ENCODE measurements around the gene GPC6.

The GPC6 gene

DNA sequence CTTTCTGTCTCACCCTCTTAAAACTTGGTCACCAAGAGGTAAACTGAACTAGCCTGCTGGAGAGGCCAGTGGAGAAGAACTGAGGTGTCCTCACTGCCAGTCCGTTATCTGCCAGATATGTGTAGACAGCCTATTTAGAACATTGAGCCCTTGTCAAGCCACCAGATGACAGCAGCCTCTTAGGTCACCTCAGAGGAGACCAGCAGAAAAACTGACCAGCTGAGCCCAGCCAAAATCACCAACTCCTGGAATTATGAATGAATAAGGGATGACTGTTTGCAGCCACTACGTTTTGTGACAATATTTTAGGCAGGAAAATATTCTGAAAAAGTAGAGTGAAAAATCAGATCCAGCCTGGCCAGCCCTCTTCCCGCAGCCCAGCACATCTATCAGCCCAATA lies 739.0 kb downstream of the GPC6 start:
- H3K27me3 ChIP-seq (replicated peaks; ENCODE audit: control insufficient read depth, insufficient read depth, low read length): no peaks in the 10 kb centered on the region
- no peaks in the 10 kb centered on the region for H3K36me3 ChIP-seq (ENCODE audit: control insufficient read depth, insufficient read depth, low read length, severe bottlenecking)
- no peak overlapping the region for H3K4me3 ChIP-seq (ENCODE audit: low read length)
- no peak overlapping the region for H3K9ac ChIP-seq (ENCODE audit: low read length)
- H3K4me1 ChIP-seq (ENCODE audit: control insufficient read depth, insufficient read depth, low read length): peaks cover 12% of the 10 kb centered on the region
- peaks cover 4% of the 10 kb centered on the region for H3K9me3 ChIP-seq (ENCODE audit: control insufficient read depth, low read length)
- DNase-seq (ENCODE audit: low read depth): no peak

DNA sequence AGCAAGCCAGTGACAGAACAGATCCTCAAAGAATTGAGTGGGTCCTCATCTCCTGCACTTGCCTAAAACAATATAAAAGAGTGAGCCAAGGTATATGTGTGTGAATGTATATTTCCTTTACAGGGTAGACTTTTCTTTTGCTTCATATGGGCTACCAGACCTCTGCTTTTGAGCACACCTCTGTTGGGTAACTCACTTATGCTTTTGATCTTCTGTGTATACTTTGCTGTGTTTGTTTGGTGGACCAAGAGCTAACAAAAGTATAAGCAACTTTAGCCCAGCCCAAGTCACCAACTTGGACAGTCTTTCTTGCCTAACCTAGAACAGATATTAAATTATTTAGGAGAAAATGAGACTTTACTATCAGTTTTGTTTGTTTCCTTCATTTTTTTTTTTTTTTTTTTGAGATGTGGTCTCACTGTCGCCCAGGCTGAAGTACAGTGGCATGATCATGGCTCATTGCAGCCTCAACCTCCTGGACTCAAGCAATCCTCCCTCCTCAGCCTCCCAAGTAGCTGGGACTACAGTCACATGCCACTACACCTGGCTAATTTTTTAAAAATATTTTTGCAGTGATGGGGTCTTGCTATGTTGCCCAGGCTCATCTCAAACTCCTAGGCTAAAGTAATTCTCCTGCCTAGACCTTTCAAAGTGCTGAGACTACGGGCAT lies 739.8 kb downstream of the GPC6 start:
- H3K4me3 ChIP-seq (ENCODE audit: low read length): no peak overlapping the region
- no peaks in the 10 kb centered on the region for H3K27me3 ChIP-seq (replicated peaks; ENCODE audit: control insufficient read depth, insufficient read depth, low read length)
- no peak for DNase-seq (ENCODE audit: low read depth)
- H3K36me3 ChIP-seq (ENCODE audit: control insufficient read depth, insufficient read depth, low read length, severe bottlenecking): no peaks in the 10 kb centered on the region
- H3K4me1 ChIP-seq (ENCODE audit: control insufficient read depth, insufficient read depth, low read length): peaks cover 12% of the 10 kb centered on the region
- no peak overlapping the region for H3K9ac ChIP-seq (ENCODE audit: low read length)
- H3K9me3 ChIP-seq (ENCODE audit: control insufficient read depth, low read length): peaks cover 4% of the 10 kb centered on the region

DNA sequence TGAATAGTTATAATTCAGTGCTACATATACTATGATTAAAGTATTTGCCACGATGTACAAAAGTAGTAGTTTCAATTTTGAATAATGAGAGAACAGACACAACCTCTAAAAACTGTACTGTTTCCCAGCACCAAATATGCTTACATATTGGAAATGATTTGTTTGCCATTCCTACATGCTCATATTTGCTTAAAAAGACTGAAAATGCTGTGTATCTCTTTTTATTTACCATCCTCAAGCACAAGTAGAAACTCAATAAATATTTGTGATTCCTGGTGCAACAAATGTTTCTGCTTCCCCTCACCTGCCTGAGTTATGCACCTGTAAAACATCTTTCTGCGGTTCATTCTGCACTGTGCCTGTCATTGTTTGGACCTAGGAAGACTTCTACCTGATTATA lies 740.7 kb downstream of the GPC6 start:
- Histone ChIP-seq H3K9me3 (ENCODE audit: control insufficient read depth, low read length) (no peaks in the 10 kb centered on the region), H3K27me3 (replicated peaks; ENCODE audit: control insufficient read depth, insufficient read depth, low read length) (no peaks in the 10 kb centered on the region), H3K9ac (ENCODE audit: low read length) (no peak overlapping the region), H3K36me3 (ENCODE audit: control insufficient read depth, insufficient read depth, low read length, severe bottlenecking) (no peaks in the 10 kb centered on the region), H3K4me3 (ENCODE audit: low read length) (no peak overlapping the region), H3K4me1 (ENCODE audit: control insufficient read depth, insufficient read depth, low read length) (peaks cover 12% of the 10 kb centered on the region)
- no peak for DNase-seq (ENCODE audit: low read depth)

DNA sequence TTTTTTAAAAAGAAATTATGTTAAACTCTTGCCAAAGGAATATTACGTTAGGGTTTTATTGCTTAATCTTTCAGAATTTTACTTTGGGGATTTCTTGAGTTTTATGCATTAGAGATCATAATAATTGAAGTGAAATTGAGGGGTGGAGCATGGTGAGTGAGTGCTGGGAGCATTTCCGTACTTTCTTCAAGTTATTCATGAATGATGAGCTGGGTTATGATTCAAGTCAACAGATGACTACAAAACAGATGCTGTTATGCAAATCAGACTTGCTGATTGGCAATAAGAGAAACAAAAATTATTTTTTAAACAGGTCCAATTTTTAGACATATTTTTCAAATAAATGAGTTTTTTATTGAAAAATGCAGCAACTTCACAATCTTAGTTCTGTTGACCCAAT lies 748.6 kb downstream of the GPC6 start:
- Histone ChIP-seq H3K9ac (ENCODE audit: low read length) (no peak overlapping the region), H3K4me1 (ENCODE audit: control insufficient read depth, insufficient read depth, low read length) (no peaks in the 10 kb centered on the region), H3K9me3 (ENCODE audit: control insufficient read depth, low read length) (no peaks in the 10 kb centered on the region), H3K36me3 (ENCODE audit: control insufficient read depth, insufficient read depth, low read length, severe bottlenecking) (no peaks in the 10 kb centered on the region), H3K4me3 (ENCODE audit: low read length) (no peak overlapping the region), H3K27me3 (replicated peaks; ENCODE audit: control insufficient read depth, insufficient read depth, low read length) (no peaks in the 10 kb centered on the region)
- DNase-seq (ENCODE audit: low read depth): no peak

DNA sequence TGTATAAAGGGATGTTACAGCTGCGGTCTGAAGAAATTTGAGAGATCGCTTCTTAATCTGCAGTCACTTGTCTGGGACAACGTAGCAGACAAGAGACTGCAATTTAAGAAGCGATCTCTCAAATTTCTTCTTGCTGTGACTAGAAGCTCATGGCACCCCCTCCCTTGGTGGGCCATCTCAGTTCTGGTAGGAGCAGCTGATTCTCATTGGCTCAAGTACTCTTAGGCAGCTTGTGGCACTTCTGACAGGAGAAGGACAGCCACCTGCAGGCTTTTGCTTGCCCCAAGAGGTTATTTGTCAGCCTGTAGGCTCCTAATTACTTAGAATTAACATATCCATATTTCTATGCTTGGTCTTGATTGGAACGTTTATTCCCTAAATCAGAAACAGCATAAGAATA lies 749.9 kb downstream of the GPC6 start:
- H3K36me3 ChIP-seq (ENCODE audit: control insufficient read depth, insufficient read depth, low read length, severe bottlenecking): no peaks in the 10 kb centered on the region
- no peaks in the 10 kb centered on the region for H3K9me3 ChIP-seq (ENCODE audit: control insufficient read depth, low read length)
- DNase-seq (ENCODE audit: low read depth): no peak

DNA sequence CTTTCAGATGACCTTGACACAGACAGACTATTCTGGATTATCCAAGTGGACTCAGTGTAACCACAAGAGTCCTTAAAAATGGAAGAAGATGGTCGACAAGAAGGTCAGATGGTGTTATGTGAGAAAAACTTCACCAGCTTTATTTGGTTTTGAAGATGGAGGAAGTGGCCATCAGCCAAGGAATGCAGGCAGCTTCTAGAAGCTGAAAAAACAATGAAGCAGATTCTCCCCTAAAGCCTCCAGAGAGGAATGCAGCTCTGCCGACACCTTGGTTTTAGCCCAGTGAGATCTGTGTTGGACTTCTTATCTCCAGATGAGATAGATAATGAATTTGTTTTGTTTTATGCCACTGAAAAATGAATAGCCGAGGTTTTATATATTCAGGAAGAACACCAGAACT lies 751.4 kb downstream of the GPC6 start:
- Histone ChIP-seq H3K9ac (ENCODE audit: low read length) (no peak overlapping the region), H3K36me3 (ENCODE audit: control insufficient read depth, insufficient read depth, low read length, severe bottlenecking) (no peaks in the 10 kb centered on the region), H3K27me3 (replicated peaks; ENCODE audit: control insufficient read depth, insufficient read depth, low read length) (no peaks in the 10 kb centered on the region), H3K9me3 (ENCODE audit: control insufficient read depth, low read length) (no peaks in the 10 kb centered on the region), H3K4me1 (ENCODE audit: control insufficient read depth, insufficient read depth, low read length) (peaks cover 12% of the 10 kb centered on the region), H3K4me3 (ENCODE audit: low read length) (no peak overlapping the region)
- DNase-seq (ENCODE audit: low read depth): no peak

More for the DNA sequence above, 749.9 kb downstream of the GPC6 start:
- H3K4me1 ChIP-seq (ENCODE audit: control insufficient read depth, insufficient read depth, low read length): peaks cover 2% of the 10 kb centered on the region
- no peaks in the 10 kb centered on the region for H3K27me3 ChIP-seq (replicated peaks; ENCODE audit: control insufficient read depth, insufficient read depth, low read length)
- no peak overlapping the region for H3K4me3 ChIP-seq (ENCODE audit: low read length)
- no peak overlapping the region for H3K9ac ChIP-seq (ENCODE audit: low read length)

DNA sequence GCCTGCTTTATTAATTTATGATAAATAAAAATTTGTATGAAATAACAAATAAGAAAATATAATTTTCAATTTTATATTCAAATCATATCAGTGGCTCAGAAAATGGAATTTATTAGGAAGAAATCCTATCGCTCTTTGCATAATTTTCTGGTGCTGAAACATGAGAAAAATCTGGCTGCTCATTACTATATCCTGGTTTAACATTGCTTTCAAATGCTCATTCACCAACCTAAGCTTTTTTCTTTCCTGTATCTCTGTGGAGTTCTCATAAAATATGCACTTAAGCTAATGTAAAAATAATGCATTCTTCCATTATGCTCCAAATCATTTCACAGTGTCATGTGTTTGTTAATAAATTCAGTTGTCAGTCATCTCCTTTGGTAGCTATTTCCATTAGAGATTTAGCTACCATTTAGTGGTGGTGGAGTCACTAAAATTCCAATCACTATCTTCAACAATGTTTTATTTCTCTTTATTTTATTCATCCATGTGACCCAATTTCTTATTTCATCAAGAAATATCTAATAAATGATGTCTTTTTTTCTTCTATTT lies 754.9 kb downstream of the GPC6 start:
- Histone ChIP-seq H3K9ac (ENCODE audit: low read length) (no peak overlapping the region), H3K4me3 (ENCODE audit: low read length) (no peak overlapping the region), H3K36me3 (ENCODE audit: control insufficient read depth, insufficient read depth, low read length, severe bottlenecking) (no peaks in the 10 kb centered on the region), H3K4me1 (ENCODE audit: control insufficient read depth, insufficient read depth, low read length) (peaks cover 15% of the 10 kb centered on the region), H3K27me3 (replicated peaks; ENCODE audit: control insufficient read depth, insufficient read depth, low read length) (no peaks in the 10 kb centered on the region), H3K9me3 (ENCODE audit: control insufficient read depth, low read length) (no peaks in the 10 kb centered on the region)
- DNase-seq (ENCODE audit: low read depth): no peak

DNA sequence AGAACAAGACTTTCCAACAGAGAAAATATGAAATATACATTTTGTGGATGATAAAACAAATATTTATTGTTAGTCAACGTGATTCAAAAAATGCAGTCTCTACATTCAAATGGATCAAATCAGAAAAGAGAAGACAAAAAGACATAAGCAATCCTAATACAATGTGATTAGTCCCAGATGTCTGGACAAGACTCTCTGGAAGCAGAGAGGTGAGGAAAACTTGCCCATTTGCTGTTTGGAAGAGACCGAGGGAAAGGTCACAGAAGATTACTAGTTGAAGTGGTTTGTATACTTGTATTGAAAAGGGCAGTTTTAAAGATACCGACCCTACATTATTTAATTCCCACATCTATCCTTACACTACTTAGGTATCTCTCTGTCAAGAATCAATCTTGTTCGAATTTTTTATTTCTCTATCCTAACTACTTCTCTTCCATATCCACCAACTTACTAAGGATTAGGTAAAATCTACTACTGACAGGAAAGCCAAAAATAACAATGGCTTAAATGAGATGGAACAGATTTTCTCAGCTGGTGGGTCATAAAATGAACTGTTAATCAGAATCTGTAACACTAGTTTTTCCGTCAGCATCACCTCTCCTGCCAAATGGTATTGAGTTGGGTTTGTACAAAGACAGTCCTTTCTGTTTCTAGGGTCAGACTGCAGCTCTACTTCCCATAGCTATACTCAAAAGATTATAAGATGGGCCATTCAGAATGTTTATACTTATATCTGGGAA lies 755.7 kb downstream of the GPC6 start:
- H3K4me3 ChIP-seq (ENCODE audit: low read length): no peak overlapping the region
- H3K27me3 ChIP-seq (replicated peaks; ENCODE audit: control insufficient read depth, insufficient read depth, low read length): no peaks in the 10 kb centered on the region
- no peak for DNase-seq (ENCODE audit: low read depth)
- H3K36me3 ChIP-seq (ENCODE audit: control insufficient read depth, insufficient read depth, low read length, severe bottlenecking): no peaks in the 10 kb centered on the region
- H3K9ac ChIP-seq (ENCODE audit: low read length): no peak overlapping the region
- H3K4me1 ChIP-seq (ENCODE audit: control insufficient read depth, insufficient read depth, low read length): peaks cover 15% of the 10 kb centered on the region
- H3K9me3 ChIP-seq (ENCODE audit: control insufficient read depth, low read length): no peaks in the 10 kb centered on the region

DNA sequence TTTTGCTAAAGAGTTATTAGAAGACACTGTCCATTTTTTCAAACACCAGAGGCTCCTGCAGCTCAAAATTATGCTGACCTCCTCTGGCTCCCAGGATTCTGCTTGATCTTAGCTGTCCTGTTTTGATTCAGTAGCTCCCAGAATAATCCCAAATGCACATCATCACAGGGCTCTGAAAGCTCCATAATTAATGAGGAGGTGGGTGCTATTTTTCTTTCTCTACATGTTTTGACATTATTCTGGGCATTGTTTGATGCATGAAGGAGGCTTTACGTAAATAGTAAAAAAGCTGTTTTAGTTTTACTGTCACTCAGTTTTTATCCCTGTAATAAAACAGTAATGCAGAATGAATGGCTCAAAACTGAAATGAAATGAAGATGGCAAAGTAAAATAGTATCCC lies 757.4 kb downstream of the GPC6 start:
- Histone ChIP-seq H3K9me3 (ENCODE audit: control insufficient read depth, low read length) (no peaks in the 10 kb centered on the region), H3K36me3 (ENCODE audit: control insufficient read depth, insufficient read depth, low read length, severe bottlenecking) (no peaks in the 10 kb centered on the region), H3K4me1 (ENCODE audit: control insufficient read depth, insufficient read depth, low read length) (peaks cover 15% of the 10 kb centered on the region), H3K9ac (ENCODE audit: low read length) (no peak overlapping the region), H3K4me3 (ENCODE audit: low read length) (no peak overlapping the region), H3K27me3 (replicated peaks; ENCODE audit: control insufficient read depth, insufficient read depth, low read length) (no peaks in the 10 kb centered on the region)
- DNase-seq (ENCODE audit: low read depth): no peak

DNA sequence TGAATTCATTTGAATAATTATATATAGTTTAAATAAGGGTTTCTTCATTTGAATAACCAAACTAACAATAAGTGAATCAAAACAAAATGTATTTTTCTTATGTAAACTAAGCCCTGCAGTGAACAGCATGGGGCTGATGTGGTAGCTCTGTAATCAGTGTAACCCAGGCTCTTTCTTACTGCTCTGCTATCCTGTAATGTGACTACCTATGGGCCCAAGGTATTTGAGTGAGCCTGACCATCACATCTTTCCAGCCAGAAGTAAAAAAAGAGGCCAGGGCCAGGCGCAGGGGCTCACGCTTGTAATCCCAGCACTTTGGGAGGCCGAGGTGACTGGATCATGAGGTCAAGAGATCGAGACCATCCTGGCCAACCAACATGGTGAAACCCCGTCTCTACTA lies 758.3 kb downstream of the GPC6 start:
- DNase-seq (ENCODE audit: low read depth): no peak
- Histone ChIP-seq H3K4me1 (ENCODE audit: control insufficient read depth, insufficient read depth, low read length) (peaks cover 15% of the 10 kb centered on the region), H3K4me3 (ENCODE audit: low read length) (no peak overlapping the region), H3K27me3 (replicated peaks; ENCODE audit: control insufficient read depth, insufficient read depth, low read length) (no peaks in the 10 kb centered on the region), H3K9ac (ENCODE audit: low read length) (no peak overlapping the region), H3K36me3 (ENCODE audit: control insufficient read depth, insufficient read depth, low read length, severe bottlenecking) (no peaks in the 10 kb centered on the region), H3K9me3 (ENCODE audit: control insufficient read depth, low read length) (no peaks in the 10 kb centered on the region)

DNA sequence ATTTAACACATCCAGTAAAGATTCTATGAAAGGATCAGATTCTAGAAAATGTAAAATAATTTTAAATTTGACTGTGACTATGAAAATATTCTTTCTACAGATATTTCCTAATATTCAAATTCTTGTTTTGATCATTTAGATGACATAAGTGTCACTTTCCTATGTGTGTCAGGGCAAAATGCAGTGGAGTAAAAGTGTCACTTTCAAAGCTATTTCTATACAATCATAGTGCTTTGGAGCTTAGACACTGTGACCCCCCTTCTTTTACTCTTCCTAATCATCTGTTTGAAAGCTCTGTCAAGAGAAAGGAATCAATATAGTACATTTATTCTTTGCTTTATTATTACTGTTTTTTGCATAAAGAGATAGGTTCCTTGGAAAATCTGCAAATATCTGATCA lies 760.9 kb downstream of the GPC6 start:
- H3K4me3 ChIP-seq (ENCODE audit: low read length): no peak overlapping the region
- H3K9me3 ChIP-seq (ENCODE audit: control insufficient read depth, low read length): no peaks in the 10 kb centered on the region
- no peaks in the 10 kb centered on the region for H3K36me3 ChIP-seq (ENCODE audit: control insufficient read depth, insufficient read depth, low read length, severe bottlenecking)
- H3K27me3 ChIP-seq (replicated peaks; ENCODE audit: control insufficient read depth, insufficient read depth, low read length): no peaks in the 10 kb centered on the region
- peaks cover 4% of the 10 kb centered on the region for H3K4me1 ChIP-seq (ENCODE audit: control insufficient read depth, insufficient read depth, low read length)
- no peak for DNase-seq (ENCODE audit: low read depth)
- no peak overlapping the region for H3K9ac ChIP-seq (ENCODE audit: low read length)

All from adipocyte (in vitro differentiated cells).